CD4-positive, alpha-beta memory T cell (primary cell): ENCODE measurements around the gene FAM168A. TPM values are rescaled to one million over a fixed set of nuclear protein-coding genes. Genes with fewer than 3 reads are reported as not detected.

Experiments used
- CTCF ChIA-PET: fragments of 350-600 bp; sonication (Branson Sonifier 250); formaldehyde crosslinking; loops from one replicate; lab custom pipeline; 2021; ENCODE audit warnings: inconsistent platforms; ENCODE audit not compliant: partially characterized antibody; lab: Charles Lee
- POLR2A ChIA-PET: fragments of 350-600 bp; sonication (Branson Sonifier 250); formaldehyde crosslinking; loops from one replicate; lab custom pipeline; 2021; ENCODE audit not compliant: partially characterized antibody; lab: Charles Lee
- DNase-seq, 5 donors: peaks; one replicate each; pipeline versions ENCODE4 v3.0.0 to v3.0.0-alpha.2; 2020 to 2022; ENCODE audit warnings: mixed read lengths in 1 of 5
- H3K27ac ChIP-seq: one replicate; pipeline ENCODE4 v1.7.0; 2013; ENCODE audit warnings: low read depth, low read length
- H3K27me3 ChIP-seq: 2 replicates; pipeline ENCODE4 v1.7.0; 2013; ENCODE audit warnings: mild to moderate bottlenecking, low read length, moderate library complexity; ENCODE audit not compliant: insufficient read depth
- H3K36me3 ChIP-seq: 2 replicates; pipeline ENCODE4 v1.7.0; 2013; ENCODE audit warnings: mild to moderate bottlenecking, low read length, moderate library complexity; ENCODE audit not compliant: insufficient read depth
- H3K4me1 ChIP-seq: 2 replicates; pipeline ENCODE4 v1.7.0; 2013; ENCODE audit warnings: mild to moderate bottlenecking, low read length, moderate library complexity; ENCODE audit not compliant: insufficient read depth
- H3K4me3 ChIP-seq, 2 donors: one replicate each; pipeline ENCODE4 v1.7.0; 2013; ENCODE audit warnings: low read length in 2 of 2, mild to moderate bottlenecking in 1 of 2
- H3K9me3 ChIP-seq, 2 donors: one replicate each; pipeline ENCODE4 v1.7.0; 2013; ENCODE audit warnings: low read length in 2 of 2, control low read depth in 1 of 2; ENCODE audit not compliant: control insufficient read depth in 1 of 2
- H3K27ac Mint-ChIP-seq, 7 donors: one replicate each; pipeline ENCODE4 v1.8.0; 2020 to 2021; ENCODE audit warnings: mixed read lengths in 7 of 7, mild to moderate bottlenecking in 6 of 7, inconsistent platforms in 3 of 7, moderate library complexity in 3 of 7
- H3K27me3 Mint-ChIP-seq, 2 donors: one replicate each; pipeline ENCODE4 v1.8.0; 2020 to 2021; ENCODE audit warnings: mixed read lengths in 2 of 2
- H3K36me3 Mint-ChIP-seq, 2 donors: one replicate each; pipeline ENCODE4 v1.8.0; 2020 to 2021; ENCODE audit warnings: mixed read lengths in 2 of 2, inconsistent platforms in 1 of 2, mild to moderate bottlenecking in 1 of 2
- H3K4me1 Mint-ChIP-seq, 4 donors: one replicate each; pipeline ENCODE4 v1.8.0; 2020 to 2021; ENCODE audit warnings: mixed read lengths in 4 of 4, mild to moderate bottlenecking in 1 of 4
- H3K4me3 Mint-ChIP-seq, 8 donors: one replicate each; pipeline ENCODE4 v1.8.0; 2020 to 2021; ENCODE audit warnings: mixed read lengths in 8 of 8, mild to moderate bottlenecking in 7 of 8, moderate library complexity in 6 of 8, inconsistent platforms in 3 of 8
- H3K9me3 Mint-ChIP-seq, 8 donors: one replicate each; pipeline ENCODE4 v1.8.0; 2020 to 2021; ENCODE audit warnings: mixed read lengths in 8 of 8, mild to moderate bottlenecking in 5 of 8, inconsistent platforms in 3 of 8, moderate library complexity in 1 of 8
- intact Hi-C: fragments of 100-400 bp; cut with micrococcal nuclease; formaldehyde crosslinking; loops from one replicate; pipeline ENCODE4 v1.15.1; 2023
- polyA plus RNA-seq, 2 donors: library from polyadenylated mRNA; unstranded; fragments of 300-500 nt; fragmentation: Illumina TruSeq; gene quantifications; one replicate each; pipeline ENCODE4 v1.2.3, GENCODE V29; 2021
- total RNA-seq, 2 experiments: library from RNA; stranded (reverse); gene quantifications; one replicate each; pipeline ENCODE4 v1.2.3, GENCODE V29; 2021

FAM168A gene
- total and polyA plus RNA-seq, 4 experiments from 2014 or later: 0.61 to 22.7 (median 12.7) TPM

DNA sequence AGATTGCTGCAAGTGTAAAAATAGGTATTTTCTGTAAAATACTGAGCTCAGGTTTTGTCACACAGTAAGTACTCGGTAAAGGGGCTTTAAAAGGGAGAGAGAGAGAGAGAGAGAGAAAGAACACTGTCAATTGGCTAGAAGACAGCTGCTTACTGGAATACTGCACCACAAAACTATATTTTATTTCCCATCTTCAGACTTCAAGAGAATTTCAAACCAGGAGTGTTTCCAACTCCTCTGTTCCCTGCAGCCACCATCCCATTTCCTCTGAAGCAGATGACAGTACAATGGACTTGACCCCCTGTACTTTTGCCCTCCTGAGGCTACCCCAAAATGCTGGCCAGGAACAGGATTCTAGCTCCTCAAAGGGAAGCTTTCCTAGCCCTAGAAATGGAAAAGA is 132.0 kb downstream of the FAM168A start:
- Mint-ChIP-seq H3K4me3 (no peak overlapping the region), H3K9me3 (peaks cover 0 to 2% (median 0%) of the 10 kb centered on the region in 8 donors), H3K36me3 (peaks cover 16 to 36% of the 10 kb centered on the region in 2 donors), H3K27ac (no peak overlapping the region), H3K27me3 (no peaks in the 10 kb centered on the region), H3K4me1 (peaks cover 0 to 2% (median under 1%) of the 10 kb centered on the region in 4 donors)
- no peaks in the 10 kb centered on the region for H3K36me3 ChIP-seq
- intact Hi-C loops: no loop called here
- H3K4me1 ChIP-seq: no peaks in the 10 kb centered on the region
- H3K27me3 ChIP-seq: no peaks in the 10 kb centered on the region
- no peak overlapping the region for H3K27ac ChIP-seq
- no peak for DNase-seq
- no peak overlapping the region for H3K4me3 ChIP-seq
- no peaks in the 10 kb centered on the region for H3K9me3 ChIP-seq
- POLR2A ChIA-PET: no interaction called here
- CTCF ChIA-PET: interaction anchor here (1.1 to 1.3 kb wide), 2 partner anchors 129 to 160 kb away, joined by 3 to 4 read pairs; no protein-coding TSS in a partner anchor

DNA sequence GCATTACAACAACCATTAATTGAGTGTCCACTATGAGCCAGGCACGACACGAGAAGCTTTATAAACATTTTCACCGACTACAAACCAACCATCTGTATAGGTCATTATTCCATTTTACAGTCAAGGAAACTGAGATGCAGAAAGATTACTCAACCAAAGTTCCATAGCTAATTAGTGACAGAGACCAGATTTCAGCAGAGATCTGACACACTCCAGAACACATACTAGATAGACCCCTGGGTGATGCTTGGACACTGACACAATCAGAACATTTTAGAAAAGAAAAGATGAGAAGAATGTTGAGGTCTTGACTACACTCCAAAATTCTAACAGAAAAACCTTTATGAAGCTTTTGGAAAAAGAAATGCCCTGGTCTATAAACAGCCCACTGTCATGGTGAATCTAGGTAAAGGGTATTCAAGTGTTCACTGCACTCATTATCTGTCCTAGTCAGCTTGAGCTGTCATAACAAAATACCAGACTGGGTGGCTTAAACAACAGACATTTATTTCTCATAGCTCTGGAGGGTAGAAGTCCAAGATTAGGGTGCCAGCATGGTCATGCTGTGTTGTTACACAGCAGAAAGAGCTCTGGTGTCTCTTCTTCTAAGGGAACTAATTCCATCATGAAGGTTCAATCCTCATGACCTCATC is 132.8 kb downstream of the FAM168A start:
- intact Hi-C loops: no loop called here
- Mint-ChIP-seq H3K4me1 (peaks cover 0 to 3% (median under 1%) of the 10 kb centered on the region in 4 donors), H3K27ac (no peak overlapping the region), H3K9me3 (no peaks in the 10 kb centered on the region), H3K27me3 (no peaks in the 10 kb centered on the region), H3K4me3 (no peak overlapping the region), H3K36me3 (peaks cover 13 to 32% of the 10 kb centered on the region in 2 donors)
- Histone ChIP-seq H3K4me1 (no peaks in the 10 kb centered on the region), H3K9me3 (no peaks in the 10 kb centered on the region), H3K36me3 (no peaks in the 10 kb centered on the region), H3K4me3 (no peak overlapping the region), H3K27ac (no peak overlapping the region), H3K27me3 (no peaks in the 10 kb centered on the region)
- no peak for DNase-seq
- ChIA-PET CTCF (interaction anchor here (0.9 to 1.3 kb wide), 3 partner anchors 105 to 160 kb away, joined by 3 to 4 read pairs (median 3); no protein-coding TSS in a partner anchor), POLR2A (no interaction called here)

DNA sequence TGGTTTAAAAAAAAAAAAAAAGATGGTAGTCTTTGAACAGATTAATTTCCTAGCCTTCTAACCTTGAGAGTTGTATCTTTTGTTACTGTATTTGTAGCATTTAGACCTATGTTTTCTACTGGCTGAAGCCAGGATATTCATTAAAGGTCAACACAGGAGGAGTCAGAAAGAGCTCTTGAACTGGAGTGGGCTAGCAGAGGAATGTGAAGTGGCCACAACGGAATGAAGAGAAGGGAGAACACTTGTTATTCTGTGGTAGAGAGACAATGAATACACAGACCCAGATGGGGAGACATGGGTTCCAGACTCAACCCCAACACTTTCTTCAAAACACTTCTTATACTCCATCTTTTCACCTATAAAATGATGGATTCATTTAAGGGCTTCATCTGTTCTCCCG is 133.6 kb downstream of the FAM168A start:
- no peak for DNase-seq
- Mint-ChIP-seq H3K27me3 (no peaks in the 10 kb centered on the region), H3K4me3 (no peak overlapping the region), H3K9me3 (no peaks in the 10 kb centered on the region), H3K4me1 (peaks cover 0 to 5% (median 1%) of the 10 kb centered on the region in 4 donors), H3K27ac (peak overlapping the region in 1 of 7 donors; percentile 5), H3K36me3 (peaks cover 12 to 33% of the 10 kb centered on the region in 2 donors)
- CTCF ChIA-PET: interaction anchor here (0.9 to 1.3 kb wide), 2 partner anchors 104 to 161 kb away, joined by 3 to 4 read pairs; no protein-coding TSS in a partner anchor
- intact Hi-C loops: no loop called here
- no peak overlapping the region for H3K27ac ChIP-seq
- no peaks in the 10 kb centered on the region for H3K27me3 ChIP-seq
- no peak overlapping the region for H3K4me3 ChIP-seq
- H3K9me3 ChIP-seq: no peaks in the 10 kb centered on the region
- POLR2A ChIA-PET: no interaction called here
- H3K4me1 ChIP-seq: no peaks in the 10 kb centered on the region
- H3K36me3 ChIP-seq: no peaks in the 10 kb centered on the region

DNA sequence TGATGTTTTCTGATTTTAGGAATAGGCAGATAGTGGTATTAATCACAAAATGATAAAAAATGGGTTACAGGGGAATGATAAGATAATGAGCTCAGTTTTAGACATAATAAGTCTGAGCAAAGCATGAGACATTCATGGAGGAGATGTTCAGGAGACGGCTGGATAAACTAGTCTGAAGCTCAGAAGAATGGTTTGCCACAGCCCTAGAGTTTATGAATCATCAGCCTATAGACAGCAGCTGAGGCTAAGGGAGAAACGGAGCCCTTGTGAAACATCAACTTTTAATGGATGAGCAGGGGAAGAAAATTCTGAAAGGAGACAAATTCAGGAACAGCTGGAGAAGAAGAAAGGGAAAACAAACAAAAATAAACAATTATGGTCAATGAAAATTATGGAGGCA is 134.6 kb downstream of the FAM168A start:
- Mint-ChIP-seq H3K4me3 (no peak overlapping the region), H3K36me3 (peaks cover 11 to 26% of the 10 kb centered on the region in 2 donors), H3K27ac (no peak overlapping the region), H3K27me3 (no peaks in the 10 kb centered on the region), H3K4me1 (peaks cover 0 to 5% (median 1%) of the 10 kb centered on the region in 4 donors), H3K9me3 (no peaks in the 10 kb centered on the region)
- no peaks in the 10 kb centered on the region for H3K9me3 ChIP-seq
- no peaks in the 10 kb centered on the region for H3K27me3 ChIP-seq
- no peak overlapping the region for H3K4me3 ChIP-seq
- intact Hi-C loops: no loop called here
- CTCF ChIA-PET: no interaction called here
- no peak overlapping the region for H3K27ac ChIP-seq
- no peaks in the 10 kb centered on the region for H3K4me1 ChIP-seq
- no peak for DNase-seq
- POLR2A ChIA-PET: no interaction called here
- no peaks in the 10 kb centered on the region for H3K36me3 ChIP-seq

DNA sequence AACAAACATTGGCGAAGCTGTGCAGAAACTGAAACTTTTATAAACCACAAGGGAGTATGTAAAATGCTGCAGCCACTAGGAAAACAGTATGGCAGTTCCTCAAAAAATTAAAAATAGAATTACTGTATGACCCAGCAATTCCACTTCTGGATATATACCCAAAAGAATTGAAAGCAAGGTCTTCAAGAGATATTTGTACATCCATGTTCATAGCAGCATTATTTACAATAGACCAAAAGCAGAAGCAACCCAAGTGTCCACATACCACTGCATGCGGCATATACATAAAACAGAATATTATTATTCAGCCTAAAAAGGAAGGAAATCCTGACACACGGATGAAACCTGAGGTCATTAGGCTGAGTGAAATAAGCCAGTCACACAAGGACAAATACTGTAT is 135.9 kb downstream of the FAM168A start:
- no peaks in the 10 kb centered on the region for H3K9me3 Mint-ChIP-seq
- no peak overlapping the region for H3K27ac Mint-ChIP-seq
- Histone ChIP-seq H3K4me3 (no peak overlapping the region), H3K27ac (no peak overlapping the region), H3K4me1 (no peaks in the 10 kb centered on the region), H3K36me3 (no peaks in the 10 kb centered on the region), H3K9me3 (no peaks in the 10 kb centered on the region), H3K27me3 (no peaks in the 10 kb centered on the region)
- peaks cover 7 to 26% of the 10 kb centered on the region in 2 donors for H3K36me3 Mint-ChIP-seq
- intact Hi-C loops: no loop called here
- CTCF ChIA-PET: no interaction called here
- H3K4me3 Mint-ChIP-seq: no peak overlapping the region
- no peaks in the 10 kb centered on the region for H3K27me3 Mint-ChIP-seq
- H3K4me1 Mint-ChIP-seq: peaks cover 0 to 5% (median 1%) of the 10 kb centered on the region in 4 donors
- POLR2A ChIA-PET: no interaction called here
- DNase-seq: no peak

DNA sequence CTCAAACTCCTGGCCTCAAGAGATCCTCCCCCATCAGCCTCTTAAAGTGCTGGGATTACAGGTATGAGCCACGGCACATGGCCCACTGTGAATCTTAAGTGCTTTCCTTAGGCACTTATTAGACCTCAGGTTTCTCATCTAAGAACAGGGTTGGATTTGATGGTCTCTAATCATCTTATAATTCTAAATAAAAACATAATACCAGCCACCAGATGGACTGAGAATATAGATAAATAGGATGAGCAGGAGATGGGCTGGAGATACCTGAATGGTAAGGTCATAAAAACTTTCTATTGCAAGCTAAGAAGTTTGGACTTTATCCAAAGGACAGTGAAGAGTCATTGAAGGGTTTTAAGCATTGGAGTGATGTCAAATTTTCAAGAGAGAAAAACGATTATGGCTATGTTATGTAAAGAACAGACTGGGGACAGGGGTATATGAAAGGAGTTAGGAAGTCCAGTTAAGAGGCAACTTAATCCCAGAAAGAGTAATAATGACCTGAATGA is 136.5 kb downstream of the FAM168A start:
- H3K4me1 ChIP-seq: no peaks in the 10 kb centered on the region
- POLR2A ChIA-PET: no interaction called here
- peaks cover 0 to 5% (median 1%) of the 10 kb centered on the region in 4 donors for H3K4me1 Mint-ChIP-seq
- no peaks in the 10 kb centered on the region for H3K27me3 ChIP-seq
- no peaks in the 10 kb centered on the region for H3K27me3 Mint-ChIP-seq
- CTCF ChIA-PET: interaction anchor here (1.0 to 1.2 kb wide), 2 partner anchors 11 to 17 kb away, joined by 3 read pairs; no protein-coding TSS in a partner anchor
- intact Hi-C loops: no loop called here
- H3K9me3 ChIP-seq: no peaks in the 10 kb centered on the region
- DNase-seq: no peak
- no peak overlapping the region for H3K27ac Mint-ChIP-seq
- H3K4me3 Mint-ChIP-seq: no peak overlapping the region
- no peaks in the 10 kb centered on the region for H3K9me3 Mint-ChIP-seq
- H3K36me3 Mint-ChIP-seq: peaks cover 7 to 26% of the 10 kb centered on the region in 2 donors
- no peaks in the 10 kb centered on the region for H3K36me3 ChIP-seq
- no peak overlapping the region for H3K4me3 ChIP-seq
- H3K27ac ChIP-seq: no peak overlapping the region

DNA sequence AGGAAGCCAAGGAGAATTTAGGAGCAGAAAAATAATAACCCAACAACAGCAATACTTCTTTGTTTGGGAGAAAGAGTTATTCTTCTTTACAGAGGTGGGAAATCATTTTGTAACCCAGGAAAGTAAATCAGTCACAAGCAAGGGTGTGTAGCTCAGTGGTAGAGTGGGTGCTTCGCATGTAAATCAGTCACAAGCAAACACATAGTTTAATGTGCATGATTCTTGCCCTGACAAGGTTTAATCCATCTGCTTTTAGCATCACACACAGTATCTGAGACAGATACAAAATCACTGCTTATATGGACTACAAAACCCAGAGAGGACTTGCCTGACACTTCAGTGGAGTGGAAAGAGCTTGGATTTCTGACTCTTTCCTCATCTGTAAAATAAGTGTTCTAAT is 139.7 kb downstream of the FAM168A start:
- CTCF ChIA-PET: interaction anchor here (0.5 to 0.7 kb wide), 3 partner anchors 105 to 1091 kb away, joined by 3 to 4 read pairs (median 3); no protein-coding TSS in a partner anchor

More for the DNA sequence above, 139.7 kb downstream of the FAM168A start:
- POLR2A ChIA-PET: no interaction called here
- no peak overlapping the region for H3K27ac ChIP-seq
- Mint-ChIP-seq H3K4me3 (no peak overlapping the region), H3K36me3 (peaks cover 0 to 21% of the 10 kb centered on the region in 2 donors), H3K4me1 (peaks cover 0 to 5% (median 1%) of the 10 kb centered on the region in 4 donors), H3K9me3 (no peaks in the 10 kb centered on the region), H3K27ac (no peak overlapping the region), H3K27me3 (no peaks in the 10 kb centered on the region)
- H3K27me3 ChIP-seq: no peaks in the 10 kb centered on the region
- DNase-seq: no peak
- H3K4me1 ChIP-seq: no peaks in the 10 kb centered on the region
- no peak overlapping the region for H3K4me3 ChIP-seq
- intact Hi-C loops: no loop called here
- no peaks in the 10 kb centered on the region for H3K36me3 ChIP-seq
- H3K9me3 ChIP-seq: no peaks in the 10 kb centered on the region
